HG02610 (cell line): Measurements from ENCODE around the gene CLEC2L.

ENCODE experiments used
- ATAC-seq: cut with Tn5 transposase; IDR thresholded peaks from one replicate; pipeline ENCODE4 v1.9.1; 2021; ENCODE audit warnings: mild to moderate bottlenecking, moderate library complexity; ENCODE audit not compliant: unreplicated experiment

CLEC2L gene

DNA sequence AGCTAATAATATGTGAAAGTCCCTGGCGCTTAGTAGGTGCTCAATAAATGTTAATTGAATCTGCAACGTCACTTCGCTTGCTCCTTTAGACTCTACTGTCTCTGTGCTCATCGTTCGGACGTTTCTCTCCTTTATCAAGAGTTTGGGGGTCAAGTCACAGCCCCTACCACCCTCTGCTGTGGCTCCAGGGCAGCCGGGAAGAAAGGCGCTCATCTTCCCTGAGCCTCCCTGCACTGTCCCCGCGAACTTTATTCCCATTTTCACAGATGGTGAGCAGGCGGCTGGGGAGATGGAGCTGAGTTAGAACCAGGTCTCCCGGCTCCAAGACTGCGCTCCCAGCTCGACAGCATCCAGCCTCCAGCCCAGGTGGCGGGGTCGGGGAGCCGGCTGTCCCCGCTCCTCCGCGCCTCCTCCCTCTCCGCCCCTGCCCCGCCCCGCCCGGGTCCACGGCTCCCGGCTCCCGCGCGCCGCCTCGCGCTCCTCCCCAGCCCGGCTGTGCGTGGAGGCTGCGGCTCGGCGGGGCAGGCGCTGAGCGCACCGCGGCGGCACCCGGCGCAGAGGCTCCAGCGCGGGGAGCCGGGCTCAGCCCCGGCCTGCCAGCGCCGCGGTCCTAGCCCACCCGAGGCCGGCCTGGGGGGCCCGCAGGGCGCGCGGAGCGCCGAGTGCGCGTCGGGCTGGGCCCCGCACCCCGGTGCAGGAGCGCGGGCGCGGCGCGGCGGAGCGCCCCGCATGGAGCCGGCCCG is at the start of gene CLEC2L:
Gene CLEC2L, plus strand, starts transcription at position 487 of the 743 bp plus-strand sequence. Its CDS starts 243 bp downstream, at position 730.
- no peak for ATAC-seq

DNA sequence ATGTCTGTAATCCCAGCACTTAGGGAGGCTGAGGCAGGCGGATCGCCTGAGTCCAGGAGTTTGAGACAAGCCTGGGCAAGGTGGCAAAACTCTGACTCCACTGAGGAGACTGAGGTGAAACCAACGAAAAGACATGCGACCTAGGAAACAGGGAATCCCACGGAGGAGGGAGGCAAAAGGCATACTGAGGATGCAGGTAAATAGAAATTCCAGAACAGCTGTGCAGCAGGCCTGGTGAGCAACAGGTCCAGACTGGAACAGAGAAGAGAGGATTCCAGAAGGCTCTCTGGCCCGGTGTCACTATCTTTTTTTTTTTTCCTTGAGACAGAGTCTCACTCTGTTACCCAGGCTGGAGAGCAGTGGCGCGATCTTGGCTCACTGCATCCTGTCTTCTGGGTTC is 47.3 kb upstream of the CLEC2L start:
- ATAC-seq: no peak

DNA sequence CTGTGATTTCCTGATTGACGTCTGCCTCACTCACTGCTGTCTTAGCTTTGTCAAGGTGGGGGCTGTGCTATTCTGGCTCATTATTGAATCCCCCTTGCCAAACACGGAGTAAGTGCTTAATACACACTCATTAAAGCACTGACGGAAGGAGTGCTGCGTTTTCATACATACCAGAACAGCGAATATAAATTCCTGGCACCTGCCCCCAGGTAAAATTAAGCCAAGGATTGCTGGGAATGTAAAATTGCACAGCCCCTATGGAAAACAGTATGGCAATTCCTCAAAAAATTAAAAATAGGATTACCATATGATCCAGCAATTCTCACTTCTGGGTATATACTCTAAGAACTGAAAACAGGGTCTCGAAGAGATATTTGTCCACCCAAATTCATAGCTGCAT is 46.6 kb upstream of the CLEC2L start:
- ATAC-seq: no peak

DNA sequence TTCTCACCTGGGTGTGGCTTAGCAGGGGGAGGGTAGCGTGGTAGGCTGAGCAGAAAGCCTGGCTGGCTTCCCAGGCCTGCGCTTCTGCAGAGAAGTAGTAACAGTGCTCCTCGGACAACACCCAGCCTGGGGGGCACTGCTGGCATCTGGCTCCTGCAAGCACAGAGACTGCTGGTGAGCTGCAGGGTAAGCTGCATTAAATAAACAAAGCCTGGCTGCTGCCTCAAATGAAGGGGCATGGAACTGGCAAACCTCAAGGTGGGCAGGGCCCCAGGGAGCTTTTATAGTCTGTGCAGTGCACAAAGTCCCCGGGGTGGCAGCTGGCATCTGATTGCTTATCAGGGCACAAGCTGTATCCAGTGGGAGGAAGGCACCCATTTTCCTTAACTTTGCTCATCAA is 43.9 kb upstream of the CLEC2L start:
- no peak for ATAC-seq

DNA sequence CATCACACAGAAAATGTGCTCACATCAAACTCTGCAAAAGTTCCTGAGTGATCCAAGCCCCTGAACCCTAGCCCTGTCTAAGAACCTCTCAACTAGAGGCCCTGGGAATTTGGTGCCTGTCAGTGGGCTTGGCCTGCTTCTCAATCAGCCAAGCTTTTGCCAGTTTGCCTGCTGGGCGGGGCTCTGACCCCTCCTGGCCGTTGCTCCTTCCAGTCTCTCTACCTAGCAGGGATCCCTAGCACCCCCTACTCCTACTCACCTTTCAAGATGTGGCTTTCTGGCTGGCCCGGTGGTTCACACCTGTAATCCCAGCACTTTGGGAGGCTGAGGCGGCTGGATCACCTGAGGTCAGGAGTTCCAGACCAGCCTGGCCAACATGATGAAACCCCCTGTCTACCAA is 42.1 kb upstream of the CLEC2L start:
- no peak for ATAC-seq

DNA sequence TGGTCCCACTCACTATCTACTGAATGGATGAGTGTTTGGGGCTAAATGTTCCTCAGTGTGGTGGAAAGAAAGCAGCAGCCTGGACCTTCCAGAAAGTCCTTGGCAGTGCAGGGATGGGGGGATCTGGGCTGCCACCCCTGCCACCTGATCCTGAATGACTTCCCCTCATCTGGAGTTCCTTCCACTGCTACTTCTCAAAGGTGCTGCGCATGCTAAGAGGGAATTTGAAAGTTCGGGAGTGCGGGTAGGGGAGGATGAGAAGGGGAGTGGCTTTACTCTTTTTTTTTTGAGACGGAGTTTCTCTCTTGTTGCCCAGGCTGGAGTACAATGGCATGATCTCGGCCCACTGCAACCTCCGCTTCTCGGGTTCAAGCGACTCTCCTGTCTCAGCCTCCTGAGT is 41.4 kb upstream of the CLEC2L start:
- ATAC-seq: no peak

DNA sequence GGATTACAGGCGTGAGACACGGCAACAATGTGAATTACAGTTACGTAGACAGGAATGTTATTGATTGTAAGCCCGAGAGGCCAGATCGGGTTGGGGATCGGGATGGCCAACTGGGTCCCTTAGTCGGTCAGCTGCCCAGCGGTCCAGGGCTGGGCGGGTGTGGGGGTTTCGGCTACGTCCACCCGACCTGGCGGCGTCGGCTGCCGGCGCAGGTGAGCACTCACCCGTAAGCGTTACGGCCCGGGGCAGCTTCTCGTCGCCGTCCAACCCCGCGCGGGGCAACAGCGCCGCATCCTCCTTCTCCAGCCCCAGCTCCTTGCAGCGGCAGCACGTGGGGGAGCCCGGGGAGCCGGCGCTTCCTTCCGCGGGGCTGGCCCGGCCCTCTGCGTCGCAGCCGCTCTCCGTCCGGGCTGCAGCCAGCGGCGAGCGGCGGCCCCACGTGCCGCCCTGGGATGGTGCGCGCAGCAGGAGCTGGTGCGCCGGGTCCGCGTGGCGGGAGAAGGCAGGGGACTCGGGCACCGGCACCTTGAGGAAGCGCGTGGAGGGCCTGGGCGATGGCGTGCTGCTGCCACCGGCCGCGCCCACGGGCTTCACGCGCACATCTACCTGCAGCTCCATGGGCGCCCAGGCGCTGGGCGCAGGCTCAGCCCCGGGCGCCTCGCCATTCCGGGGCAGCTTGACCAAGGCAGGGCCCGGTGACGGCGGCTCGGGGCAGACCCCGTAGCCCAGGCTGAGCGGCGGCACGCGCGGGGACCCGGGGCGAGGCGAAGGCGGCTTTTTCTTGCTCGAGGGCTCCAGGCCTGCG is 40.6 kb upstream of the CLEC2L start:
- ATAC-seq: peak; percentile 29

DNA sequence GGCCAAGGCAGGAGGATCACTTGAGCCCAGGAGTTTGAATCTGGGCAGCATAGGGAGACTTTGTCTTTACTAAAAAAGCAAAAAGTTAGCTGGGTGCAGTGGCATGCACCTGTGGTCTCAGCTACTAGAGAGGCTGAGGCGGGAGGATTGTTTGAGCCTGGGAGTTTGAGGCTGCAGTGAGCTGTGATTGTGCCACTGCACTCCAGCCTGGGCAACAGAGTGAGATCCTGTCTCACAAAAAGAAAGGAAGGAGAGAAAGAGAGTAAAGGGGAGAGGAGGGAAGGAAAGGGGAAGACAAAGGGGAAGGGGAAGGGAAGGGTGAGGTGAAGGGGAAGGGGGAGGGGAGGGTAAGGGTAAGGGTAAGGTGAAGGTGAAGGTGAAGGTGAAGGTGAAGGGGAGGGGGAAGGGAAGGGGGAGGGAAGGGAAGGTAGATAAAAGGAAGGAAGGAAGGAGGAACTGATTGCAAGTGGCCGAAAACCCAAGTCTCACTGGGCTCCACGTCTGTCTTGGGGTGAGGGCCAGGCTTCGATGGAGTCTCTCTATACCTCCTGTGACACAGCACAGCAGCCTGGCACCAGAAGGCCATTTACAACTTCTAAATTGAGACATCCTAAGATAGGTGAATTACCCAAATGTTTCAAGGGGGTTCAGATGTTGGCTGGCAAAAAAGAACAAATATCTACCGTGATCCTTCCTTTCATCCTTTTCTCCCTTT is 36.0 kb upstream of the CLEC2L start:
- no peak for ATAC-seq

DNA sequence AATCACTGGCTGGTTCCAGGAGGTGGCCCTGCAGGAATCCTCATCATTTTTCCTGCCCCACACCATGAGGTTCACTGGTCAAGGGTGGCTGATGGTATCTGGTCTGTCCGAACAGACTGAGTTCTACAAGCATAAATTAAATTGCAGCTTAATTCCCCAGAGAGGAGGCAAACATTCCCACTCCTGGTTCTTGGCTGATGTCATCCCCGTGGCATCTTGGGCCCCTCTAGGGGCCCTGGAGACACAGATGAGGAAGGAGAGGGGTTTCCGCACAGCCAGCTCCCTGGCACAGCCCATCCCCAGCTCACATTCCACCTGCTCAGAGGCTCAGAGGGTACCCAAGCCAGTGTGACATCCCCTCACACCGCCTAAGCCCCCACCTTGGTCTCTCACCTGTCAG is 34.7 kb upstream of the CLEC2L start:
- ATAC-seq: no peak

DNA sequence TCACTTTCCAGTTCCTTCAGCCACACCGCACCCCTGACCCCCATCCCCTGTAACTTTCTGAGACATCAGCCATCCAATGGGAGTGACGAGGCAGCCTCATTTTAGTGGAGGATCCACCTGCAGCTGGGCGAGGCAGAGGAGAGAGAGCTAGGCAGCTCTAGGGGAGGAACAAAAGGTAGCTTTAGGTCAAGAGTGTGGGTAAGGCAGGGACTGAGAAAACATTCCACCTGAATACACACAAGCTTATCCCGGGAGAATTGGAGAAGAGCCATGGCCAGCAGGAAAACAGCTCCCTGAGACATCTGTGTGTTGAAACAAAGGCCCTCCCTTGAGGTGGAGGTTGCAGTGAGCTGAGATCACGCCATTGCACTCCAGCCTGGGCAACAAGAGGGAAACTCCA is 33.4 kb upstream of the CLEC2L start:
- ATAC-seq: no peak

DNA sequence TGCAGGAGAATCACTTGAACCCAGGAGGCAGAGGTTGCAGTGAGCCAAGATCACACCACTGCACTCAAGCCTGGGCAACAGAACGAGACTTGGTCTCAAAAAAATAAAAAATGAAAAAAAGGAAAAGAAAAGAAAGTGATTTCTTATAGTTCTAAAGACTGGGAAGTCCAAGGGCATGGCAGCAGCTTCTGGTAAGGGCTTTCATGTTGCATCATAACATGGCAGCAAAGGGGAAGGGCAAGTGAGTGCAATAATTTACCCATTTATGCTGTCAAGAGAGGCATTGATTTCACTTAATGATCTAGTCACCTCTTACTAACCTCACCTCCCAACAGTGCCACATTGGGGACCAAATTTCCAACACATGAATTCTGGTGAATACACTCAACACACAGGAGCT is 31.2 kb upstream of the CLEC2L start:
- no peak for ATAC-seq

DNA sequence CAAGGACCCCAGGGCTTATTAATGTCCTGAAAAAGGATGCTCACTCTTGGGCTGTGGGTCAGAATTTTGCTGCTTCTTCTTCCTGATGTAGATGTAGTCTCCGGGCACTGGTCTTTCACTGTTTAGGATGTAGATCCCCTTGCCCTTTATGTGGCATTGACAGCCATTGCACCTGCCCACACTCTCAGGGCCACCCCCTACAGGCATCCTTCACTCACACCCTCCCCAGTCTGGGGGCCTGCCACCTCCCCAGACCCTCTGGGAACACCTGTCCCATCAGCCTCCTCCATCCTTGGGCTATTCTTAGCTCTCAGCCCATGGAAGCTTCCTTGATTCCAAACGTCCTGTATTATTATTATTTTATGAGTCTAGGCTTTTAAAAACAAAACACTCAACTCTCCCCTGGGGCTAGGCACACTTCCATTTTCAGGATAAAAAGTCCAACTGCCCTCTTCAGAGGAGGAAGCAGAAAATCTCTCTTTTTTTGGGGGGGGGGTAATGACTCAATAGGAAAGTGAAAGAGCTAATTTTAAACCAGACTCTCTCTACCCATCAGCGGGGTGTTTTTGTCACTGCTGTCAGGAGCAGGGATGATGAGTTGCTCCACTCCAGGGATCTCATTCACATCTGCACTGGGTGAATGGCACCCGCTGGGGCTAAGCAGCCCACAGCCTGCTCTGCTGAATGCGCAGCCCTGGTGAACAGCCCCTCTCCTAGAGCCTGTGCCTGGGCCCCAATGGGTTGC is 28.5 kb upstream of the CLEC2L start:
- ATAC-seq: peak; percentile 83

DNA sequence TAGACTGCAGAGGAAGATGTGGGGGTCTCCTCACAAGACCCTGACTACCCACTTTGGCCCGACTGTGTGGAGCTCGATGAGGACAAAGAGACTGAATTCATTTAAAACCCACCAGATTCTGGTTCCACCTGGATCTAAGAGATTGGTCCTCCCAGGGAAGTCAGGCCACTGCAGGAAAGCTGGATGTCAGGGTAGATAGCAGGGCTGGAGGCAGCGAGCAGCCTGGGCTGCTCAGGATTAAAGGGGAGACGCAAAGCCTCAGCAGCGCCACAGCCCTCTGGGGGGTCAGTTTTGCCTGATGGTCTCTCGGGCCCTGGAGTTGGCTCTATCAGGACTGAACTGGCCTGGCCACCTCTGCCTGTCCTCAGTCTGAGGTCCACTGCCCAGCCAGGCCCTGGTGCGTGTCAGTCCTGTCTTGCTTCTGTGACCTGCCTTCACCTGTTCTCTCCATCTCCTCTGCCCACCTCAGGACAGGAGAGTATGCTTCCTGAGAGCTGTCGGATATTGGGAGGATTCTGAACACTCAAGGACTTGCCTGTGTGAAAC is 27.8 kb upstream of the CLEC2L start:
- no peak for ATAC-seq

DNA sequence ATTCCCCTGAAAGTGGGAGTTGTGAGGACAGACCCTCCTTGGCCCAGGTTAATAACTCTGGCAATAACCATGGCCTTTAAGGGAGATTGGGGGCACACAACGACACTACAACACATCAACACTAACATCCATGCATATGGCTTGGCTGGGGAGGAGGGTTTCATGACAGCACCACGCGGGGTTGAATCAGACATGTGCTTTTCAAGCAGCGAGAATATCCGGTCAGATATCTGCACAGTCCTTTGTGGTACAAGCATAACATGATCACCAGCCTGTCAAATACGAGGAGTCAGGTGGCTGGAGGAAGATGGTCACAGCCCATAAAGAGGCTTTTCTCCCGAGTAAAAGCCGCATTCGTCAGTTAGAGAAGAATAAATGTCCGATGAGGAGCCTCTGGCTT is 27.0 kb upstream of the CLEC2L start:
- no peak for ATAC-seq

DNA sequence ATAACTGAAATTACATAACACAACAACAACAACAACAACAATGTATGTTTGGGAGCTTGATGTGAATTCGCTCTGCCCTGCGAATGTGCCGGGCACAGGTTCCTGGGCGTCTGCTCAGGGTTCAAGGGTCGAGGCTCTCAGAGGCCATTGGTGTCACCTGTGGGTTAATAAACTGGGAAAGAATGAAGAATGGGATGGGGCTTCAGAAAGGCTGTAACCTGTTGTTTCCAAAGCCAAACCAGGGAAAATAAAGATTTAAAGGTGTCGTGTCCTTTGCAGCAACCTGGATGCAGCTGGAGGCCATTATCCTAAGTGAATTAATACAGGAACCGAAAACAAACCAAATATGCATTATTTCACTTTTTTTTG is 22.7 kb upstream of the CLEC2L start:
- no peak for ATAC-seq

DNA sequence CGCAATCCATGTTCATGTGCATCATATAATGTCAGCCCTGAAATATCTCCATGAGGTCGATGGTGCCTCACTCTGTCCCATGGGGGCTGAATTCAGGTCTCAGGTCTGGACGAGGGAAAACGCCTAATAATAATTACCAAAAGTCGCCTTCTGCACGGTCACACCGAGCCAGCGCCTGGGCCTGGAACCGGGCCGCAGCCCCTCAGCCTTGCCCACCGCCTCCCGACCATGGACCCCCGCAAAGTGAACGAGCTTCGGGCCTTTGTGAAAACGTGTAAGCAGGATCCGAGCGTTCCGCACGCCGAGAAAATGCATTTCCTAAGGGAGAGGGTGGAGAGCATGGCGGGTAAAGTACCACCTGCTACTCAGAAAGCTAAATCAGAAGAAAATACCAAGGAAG is 21.3 kb upstream of the CLEC2L start:
- ATAC-seq: no peak

DNA sequence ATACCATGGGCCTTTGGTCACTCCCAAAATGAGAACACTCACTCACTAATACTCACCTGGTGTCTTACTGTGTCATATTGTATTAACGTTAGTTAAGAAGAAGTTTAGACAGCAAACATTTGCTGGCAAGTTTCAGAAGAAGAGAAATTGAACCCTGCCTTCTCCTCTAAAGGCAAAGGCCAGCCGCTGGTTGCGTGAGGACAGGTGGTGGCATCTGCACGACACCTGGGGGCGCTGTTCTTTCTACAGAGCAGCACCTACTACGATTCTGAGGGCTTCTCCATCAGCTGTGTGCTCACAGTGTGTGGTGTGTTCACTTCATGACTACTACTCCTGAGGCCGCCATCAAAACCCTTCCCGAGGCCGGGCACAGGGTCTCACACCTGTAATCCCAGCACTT is 17.9 kb upstream of the CLEC2L start:
- no peak for ATAC-seq

DNA sequence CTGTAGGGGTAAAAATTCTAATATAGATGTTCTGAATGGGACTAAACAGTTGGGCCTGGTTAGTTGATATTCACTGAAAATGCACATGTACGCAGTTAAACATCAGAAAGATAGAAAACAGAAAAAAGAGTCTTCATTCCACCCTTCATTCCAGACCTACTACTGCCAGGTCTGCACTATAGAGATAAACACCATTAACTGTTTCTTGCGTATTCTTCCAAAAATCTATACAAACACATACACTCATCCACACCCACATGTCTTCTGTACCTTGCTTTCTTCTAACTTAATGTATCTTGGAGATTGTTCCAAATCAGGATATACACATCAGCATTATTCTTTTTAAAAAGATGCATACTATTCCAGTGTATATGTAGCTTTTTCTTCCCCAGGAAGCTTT is 13.9 kb upstream of the CLEC2L start:
- no peak for ATAC-seq

DNA sequence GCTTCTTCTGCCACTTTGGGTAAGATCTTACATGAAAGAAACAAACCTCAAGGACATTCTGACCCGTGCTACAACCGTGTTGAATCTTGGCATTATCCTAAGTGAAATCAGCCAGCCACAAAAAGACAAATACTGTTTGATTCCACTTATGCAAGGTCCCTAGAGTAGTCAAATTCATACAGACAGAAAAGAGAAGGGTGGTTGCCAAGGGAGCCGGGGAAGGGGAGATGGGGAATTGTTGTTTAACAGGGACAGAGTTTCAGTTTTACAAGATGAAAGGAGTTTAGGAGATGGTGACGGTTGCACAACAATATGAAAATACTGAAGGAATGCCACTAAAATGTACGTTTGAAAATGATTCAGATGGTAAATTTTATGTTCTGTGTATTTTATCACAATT is 12.2 kb upstream of the CLEC2L start:
- no peak for ATAC-seq

DNA sequence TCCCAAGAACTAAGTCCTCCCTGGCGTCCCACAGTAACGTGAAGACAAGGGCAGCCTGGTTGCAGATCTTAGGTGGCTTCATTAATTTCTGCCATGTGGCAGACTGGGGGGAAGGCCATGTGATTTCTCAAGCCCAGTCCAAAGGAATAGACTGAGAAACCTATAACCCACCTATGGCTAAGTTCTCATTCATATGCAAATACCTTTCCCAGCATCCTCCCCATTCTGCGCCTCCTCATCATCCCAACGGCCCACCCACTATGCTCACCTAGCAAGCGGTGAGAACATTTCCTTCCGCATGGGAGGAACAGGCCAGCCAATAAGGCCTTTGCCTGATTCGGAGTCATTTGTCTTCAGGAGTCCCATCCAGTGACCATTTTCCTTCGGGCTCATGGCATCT is 8.2 kb upstream of the CLEC2L start:
- ATAC-seq: no peak

DNA sequence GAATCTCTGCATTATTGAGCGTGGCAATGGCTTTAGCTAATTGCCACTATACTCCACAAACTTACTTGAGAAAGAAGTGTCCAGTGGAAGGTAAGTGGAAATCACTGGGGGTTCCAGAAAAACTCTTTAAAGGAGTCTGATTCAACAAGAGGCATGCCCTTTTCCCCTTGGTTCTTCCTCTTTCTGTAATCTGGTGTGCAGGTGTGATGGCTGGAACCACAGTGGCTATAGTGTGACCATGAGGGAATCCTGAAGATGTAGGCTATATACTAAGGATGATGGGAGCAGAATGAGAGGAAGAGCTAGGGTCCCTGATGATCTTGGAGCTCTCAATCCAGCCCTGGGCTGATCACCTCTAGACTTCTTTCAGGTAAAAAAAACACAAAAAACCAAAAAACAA is 2.0 kb upstream of the CLEC2L start:
- no peak for ATAC-seq
